Adrenal gland (tissue), 12 donors: ENCODE results near the gene ZBTB7C. TPM values are rescaled to one million over a fixed set of nuclear protein-coding genes. Genes with fewer than 3 reads are reported as not detected.

Source experiments
- DNase-seq, 7 donors: peaks; one replicate each; pipeline ENCODE4 v3.0.0-alpha.2; 2019 to 2020
- H3K27ac ChIP-seq, 5 donors: fragments of 200-600 bp; sonication (generic) in 4 of 5; 1 replicate in 3 of 5; 2 replicates in 2 of 5; pipeline versions ENCODE4 v1.5.1 to v1.8.0; 2016 to 2020; ENCODE audit warnings: mild to moderate bottlenecking in 1 of 5
- H3K27me3 ChIP-seq: fragments of 200-600 bp; 2 replicates; pipeline ENCODE4 v1.8.0; 2021
- H3K36me3 ChIP-seq, 2 donors: fragments of 200-600 bp; replicated peaks in 1 of 2; 1 replicate in 1 of 2; 2 replicates in 1 of 2; pipeline versions ENCODE4 v1.5.1 to v1.8.0; 2018 to 2022
- H3K4me1 ChIP-seq, 2 donors: fragments of 200-600 bp; replicated peaks in 1 of 2; 1 replicate in 1 of 2; 2 replicates in 1 of 2; pipeline versions ENCODE4 v1.5.1 to v1.8.0; 2018 to 2021
- H3K4me3 ChIP-seq, 4 donors: fragments of 200-600 bp; sonication (generic) in 3 of 4; one replicate each; pipeline ENCODE4 v1.5.1; 2016 to 2018
- H3K9me3 ChIP-seq, 3 donors: fragments of 200-600 bp; sonication (generic) in 1 of 3; replicated peaks in 1 of 3; 1 replicate in 2 of 3; 2 replicates in 1 of 3; pipeline versions ENCODE4 v1.5.1 to v1.8.0; 2016 to 2021
- CTCF ChIP-seq, 6 experiments: fragments of 450-650 bp in 4 of 6; fragments of 200-600 bp in 2 of 6; sonication (generic) in 1 of 6; IDR thresholded peaks; 1 replicate in 5 of 6; 2 replicates in 1 of 6; pipeline versions ENCODE4 v1.5.1 to v1.8.0; 2016 to 2021; ENCODE audit warnings: antibody characterized with exemption in 6 of 6, mild to moderate bottlenecking in 2 of 6, moderate library complexity in 1 of 6
- POLR2A ChIP-seq, 2 donors: fragments of 450-650 bp; IDR thresholded peaks; one replicate each; pipeline ENCODE4 v1.6.1; 2017; ENCODE audit warnings: antibody characterized with exemption in 2 of 2, mild to moderate bottlenecking in 2 of 2, moderate library complexity in 1 of 2
- WGBS, 4 donors: extraction: QIAGEN DNeasy Blood & Tissue Kit in 2 of 4; methylation state at CpG; one replicate each; pipeline versions ENCODE4 v1.1.5 to v1.1.7; 2013 to 2017; 5-methylcytosine and 5-hydroxymethylcytosine counted together
- intact Hi-C, 2 donors: fragments of 100-400 bp; cut with DNase I; formaldehyde crosslinking; loops; one replicate each; pipeline versions ENCODE4 v1.14.1 to v1.15.0; 2022 to 2023
- polyA plus RNA-seq, 3 donors: library from polyadenylated mRNA; stranded (reverse); fragments of 200-250 nt in 2 of 3; fragments of 350-450 nt in 1 of 3; fragmentation: Illumina TruSeq in 1 of 3; extraction: RNeasy Lipid Tissue Mini Kit (QIAGEN cat#74804) in 1 of 3; gene quantifications; one replicate each; pipeline ENCODE4 v1.2.3, GENCODE V29; 2013 to 2014
- total RNA-seq, 9 donors: library from RNA; depleted of rRNA in 4 of 9; stranded (reverse); fragments of >200 nt in 4 of 9; fragments of 120-200 nt in 1 of 9; fragmentation: NEBNext Ultra II Directional in 1 of 9; extraction: Animal tissue kit (Norgen Biotek cat#: 25700) in 1 of 9; gene quantifications; one replicate each; pipeline versions ENCODE4 v1.1.0 to v1.2.4, GENCODE V29; 2013 to 2023
- donor health status: healthy with polysubstance abuse.
- donor health status: Bipolar disorder and iron deficiency.
- donor health status: DM: yes; HTN: yes; CAD: no.
- donor health status: DM: no; HTN: no; CAD: no.
- donor health status: DM: no; HTN: no; CAD: no.
- donor health status: DM: yes; HTN: yes; CAD: no.

The ZBTB7C gene
- total and polyA plus RNA-seq, 12 donors = 5.2 to 42.8 (median 26.8) TPM

- intact Hi-C loops = no loop called here
- H3K36me3 ChIP-seq = no peaks in the 10 kb centered on the region
- no peak overlapping the region for H3K4me3 ChIP-seq
- H3K4me1 ChIP-seq = no peaks in the 10 kb centered on the region
- H3K27me3 ChIP-seq = no peaks in the 10 kb centered on the region
- no peak overlapping the region for H3K27ac ChIP-seq
- TF ChIP-seq POLR2A (IDR thresholded peaks at IDR 0.05) (no peak), CTCF (IDR thresholded peaks at IDR 0.05) (no peak)
- no peak for DNase-seq
- 93 to 100% (median 96%) methylated on average over 2 of the region's 2 CpGs for WGBS, 4 donors
- no peaks in the 10 kb centered on the region for H3K9me3 ChIP-seq
Observed at GRCh38 chr18:48207733-48208132, 201.4 kb downstream of the ZBTB7C start.

GRCh38 chr18:48206887-48207286 lies 202.3 kb downstream of the ZBTB7C start:
- no peak overlapping the region for H3K27ac ChIP-seq
- TF ChIP-seq POLR2A (IDR thresholded peaks at IDR 0.05) = no peak
- no peak for TF ChIP-seq CTCF (IDR thresholded peaks at IDR 0.05)
- no peak for DNase-seq
- no peak overlapping the region for H3K4me3 ChIP-seq
- intact Hi-C loops = no loop called here
- no peaks in the 10 kb centered on the region for H3K4me1 ChIP-seq
- no peaks in the 10 kb centered on the region for H3K27me3 ChIP-seq
- H3K36me3 ChIP-seq = no peaks in the 10 kb centered on the region
- no peaks in the 10 kb centered on the region for H3K9me3 ChIP-seq
- 90 to 95% (median 93%) methylated on average over 4 of the region's 4 CpGs for WGBS, 4 donors

GRCh38 chr18:48203961-48204666 lies 205.1 kb downstream of the ZBTB7C start:
- no peak overlapping the region for H3K4me3 ChIP-seq
- no peaks in the 10 kb centered on the region for H3K9me3 ChIP-seq
- H3K4me1 ChIP-seq = peaks cover 9 to 12% of the 10 kb centered on the region in 2 donors
- DNase-seq = no peak
- 77 to 81% (median 79%) methylated on average over 6 of the region's 6 CpGs for whole genome bisulfite sequencing, 4 donors
- no peaks in the 10 kb centered on the region for H3K27me3 ChIP-seq
- H3K27ac ChIP-seq = no peak overlapping the region
- intact Hi-C loops = no loop called here
- TF ChIP-seq POLR2A (IDR thresholded peaks at IDR 0.05) (no peak), CTCF (IDR thresholded peaks at IDR 0.05) (no peak)
- H3K36me3 ChIP-seq = no peaks in the 10 kb centered on the region

- H3K27ac ChIP-seq = no peak overlapping the region
- peak in 1 of 7 donors; percentile 41 for DNase-seq
- 93 to 98% (median 95%) methylated on average over 4 of the region's 4 CpGs for WGBS, 4 donors
- H3K27me3 ChIP-seq = no peaks in the 10 kb centered on the region
- TF ChIP-seq POLR2A (IDR thresholded peaks at IDR 0.05) (no peak), CTCF (IDR thresholded peaks at IDR 0.05) (no peak)
- no peaks in the 10 kb centered on the region for H3K9me3 ChIP-seq
- H3K4me3 ChIP-seq = no peak overlapping the region
- H3K4me1 ChIP-seq = peaks cover 10 to 16% of the 10 kb centered on the region in 2 donors
- no peaks in the 10 kb centered on the region for H3K36me3 ChIP-seq
- intact Hi-C loops = no loop called here
Observed at GRCh38 chr18:48203288-48203945, 205.8 kb downstream of the ZBTB7C start.
